HEK293 (cell line): ENCODE results near the gene PLXNA3.

Source experiments
- ZNF140 ChIP-seq: fragments of 450-650 bp; formaldehyde crosslinking; IDR thresholded peaks from 2 replicates; pipeline ENCODE4 v1.5.1; 2016; ENCODE audit warnings: missing biosample characterization, missing genetic modification characterization
- ZNF239 ChIP-seq: fragments of 450-650 bp; formaldehyde crosslinking; IDR thresholded peaks from 2 replicates; pipeline ENCODE4 v1.5.1; 2016; ENCODE audit warnings: missing biosample characterization, missing genetic modification characterization
- TF ChIP-seq, protein P1 (sequence below): fragments of 450-650 bp; formaldehyde crosslinking; IDR thresholded peaks from 2 replicates; pipeline ENCODE4 v1.5.1; 2016; ENCODE audit warnings: missing biosample characterization, missing genetic modification characterization
- TF ChIP-seq, protein P2 (sequence below): fragments of 450-650 bp; formaldehyde crosslinking; IDR thresholded peaks from 2 replicates; pipeline ENCODE4 v1.5.1; 2017; ENCODE audit warnings: missing biosample characterization, mild to moderate bottlenecking, missing genetic modification characterization, moderate library complexity
- TF ChIP-seq, protein P3 (sequence below): fragments of 450-650 bp; formaldehyde crosslinking; IDR thresholded peaks from 2 replicates; pipeline ENCODE4 v1.5.1; 2016; ENCODE audit warnings: missing biosample characterization, missing genetic modification characterization

DNA sequence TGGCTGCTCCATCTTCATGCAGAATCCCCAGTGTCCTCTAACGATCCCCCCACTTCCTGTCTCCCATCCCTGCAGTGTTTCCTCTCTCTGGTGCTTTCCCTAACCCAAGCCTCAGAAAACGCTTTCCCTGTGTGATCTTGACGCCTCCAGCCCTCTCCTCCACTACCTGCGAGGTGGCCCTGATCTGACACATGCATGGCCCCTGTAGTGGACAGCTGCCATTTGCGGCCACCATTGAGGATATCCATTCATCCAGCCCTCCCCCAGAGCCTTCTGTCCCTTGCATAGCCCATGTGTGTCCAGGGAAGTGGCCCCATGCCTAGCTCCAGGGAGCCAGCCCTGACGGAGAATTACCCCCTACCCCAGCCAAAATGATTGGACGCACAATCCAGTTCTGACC, 25.2 kb downstream of the PLXNA3 start:
- TF ChIP-seq, protein P1, sequence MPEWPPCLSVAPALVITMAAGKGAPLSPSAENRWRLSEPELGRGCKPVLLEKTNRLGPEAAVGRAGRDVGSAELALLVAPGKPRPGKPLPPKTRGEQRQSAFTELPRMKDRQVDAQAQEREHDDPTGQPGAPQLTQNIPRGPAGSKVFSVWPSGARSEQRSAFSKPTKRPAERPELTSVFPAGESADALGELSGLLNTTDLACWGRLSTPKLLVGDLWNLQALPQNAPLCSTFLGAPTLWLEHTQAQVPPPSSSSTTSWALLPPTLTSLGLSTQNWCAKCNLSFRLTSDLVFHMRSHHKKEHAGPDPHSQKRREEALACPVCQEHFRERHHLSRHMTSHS: no peak
- TF ChIP-seq ZNF140 (tag by site-specific recombination) (no peak), ZNF239 (no peak)
- TF ChIP-seq, protein P2, sequence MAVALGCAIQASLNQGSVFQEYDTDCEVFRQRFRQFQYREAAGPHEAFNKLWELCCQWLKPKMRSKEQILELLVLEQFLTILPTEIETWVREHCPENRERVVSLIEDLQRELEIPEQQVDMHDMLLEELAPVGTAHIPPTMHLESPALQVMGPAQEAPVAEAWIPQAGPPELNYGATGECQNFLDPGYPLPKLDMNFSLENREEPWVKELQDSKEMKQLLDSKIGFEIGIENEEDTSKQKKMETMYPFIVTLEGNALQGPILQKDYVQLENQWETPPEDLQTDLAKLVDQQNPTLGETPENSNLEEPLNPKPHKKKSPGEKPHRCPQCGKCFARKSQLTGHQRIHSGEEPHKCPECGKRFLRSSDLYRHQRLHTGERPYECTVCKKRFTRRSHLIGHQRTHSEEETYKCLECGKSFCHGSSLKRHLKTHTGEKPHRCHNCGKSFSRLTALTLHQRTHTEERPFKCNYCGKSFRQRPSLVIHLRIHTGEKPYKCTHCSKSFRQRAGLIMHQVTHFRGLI: no peak
- TF ChIP-seq, protein P3, sequence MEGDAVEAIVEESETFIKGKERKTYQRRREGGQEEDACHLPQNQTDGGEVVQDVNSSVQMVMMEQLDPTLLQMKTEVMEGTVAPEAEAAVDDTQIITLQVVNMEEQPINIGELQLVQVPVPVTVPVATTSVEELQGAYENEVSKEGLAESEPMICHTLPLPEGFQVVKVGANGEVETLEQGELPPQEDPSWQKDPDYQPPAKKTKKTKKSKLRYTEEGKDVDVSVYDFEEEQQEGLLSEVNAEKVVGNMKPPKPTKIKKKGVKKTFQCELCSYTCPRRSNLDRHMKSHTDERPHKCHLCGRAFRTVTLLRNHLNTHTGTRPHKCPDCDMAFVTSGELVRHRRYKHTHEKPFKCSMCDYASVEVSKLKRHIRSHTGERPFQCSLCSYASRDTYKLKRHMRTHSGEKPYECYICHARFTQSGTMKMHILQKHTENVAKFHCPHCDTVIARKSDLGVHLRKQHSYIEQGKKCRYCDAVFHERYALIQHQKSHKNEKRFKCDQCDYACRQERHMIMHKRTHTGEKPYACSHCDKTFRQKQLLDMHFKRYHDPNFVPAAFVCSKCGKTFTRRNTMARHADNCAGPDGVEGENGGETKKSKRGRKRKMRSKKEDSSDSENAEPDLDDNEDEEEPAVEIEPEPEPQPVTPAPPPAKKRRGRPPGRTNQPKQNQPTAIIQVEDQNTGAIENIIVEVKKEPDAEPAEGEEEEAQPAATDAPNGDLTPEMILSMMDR (tag by site-specific recombination): no peak
